Ishikawa (cell line): ENCODE results near the gene MRFAP1L1.

Source experiments
- CREB1 ChIP-seq: IDR thresholded peaks from 2 replicates; pipeline ENCODE4 v1.6.1; 2012; ENCODE audit warnings: low read depth
- EGR1 ChIP-seq: IDR thresholded peaks from 2 replicates; pipeline ENCODE4 v1.6.1; 2012
- RAD21 ChIP-seq: IDR thresholded peaks from 2 replicates; pipeline ENCODE4 v1.6.1; 2012; ENCODE audit warnings: low read depth
- TAF1 ChIP-seq: IDR thresholded peaks from 2 replicates; pipeline ENCODE4 v1.6.1; 2012; ENCODE audit warnings: low read depth, mild to moderate bottlenecking
- YY1 ChIP-seq: IDR thresholded peaks from 2 replicates; pipeline ENCODE4 v1.6.1; 2012; ENCODE audit warnings: low read depth
- TF ChIP-seq, protein P1 (sequence below): IDR thresholded peaks from 2 replicates; pipeline ENCODE4 v1.6.1; 2012; ENCODE audit warnings: low read depth, mild to moderate bottlenecking

DNA sequence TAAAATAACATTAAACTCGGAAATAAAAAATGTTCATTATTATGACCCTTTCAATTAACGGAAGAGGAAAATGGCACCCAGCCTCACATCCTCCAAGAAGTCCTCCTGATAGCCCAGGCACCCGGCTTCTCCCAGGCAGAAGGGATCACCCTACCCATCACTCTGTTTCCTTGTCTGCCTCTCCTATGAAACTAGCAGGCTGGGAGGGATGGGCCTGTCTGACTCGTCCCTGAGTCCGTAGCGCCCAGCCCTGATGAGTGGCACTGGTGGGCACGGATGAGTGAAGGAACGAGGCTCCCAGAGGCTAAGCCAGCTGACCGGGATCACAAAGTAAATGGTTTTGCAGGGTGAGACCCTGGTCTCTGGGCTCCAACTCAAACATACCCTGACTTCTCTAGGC lies 44.2 kb upstream of the MRFAP1L1 start:
- TF ChIP-seq, protein P1, sequence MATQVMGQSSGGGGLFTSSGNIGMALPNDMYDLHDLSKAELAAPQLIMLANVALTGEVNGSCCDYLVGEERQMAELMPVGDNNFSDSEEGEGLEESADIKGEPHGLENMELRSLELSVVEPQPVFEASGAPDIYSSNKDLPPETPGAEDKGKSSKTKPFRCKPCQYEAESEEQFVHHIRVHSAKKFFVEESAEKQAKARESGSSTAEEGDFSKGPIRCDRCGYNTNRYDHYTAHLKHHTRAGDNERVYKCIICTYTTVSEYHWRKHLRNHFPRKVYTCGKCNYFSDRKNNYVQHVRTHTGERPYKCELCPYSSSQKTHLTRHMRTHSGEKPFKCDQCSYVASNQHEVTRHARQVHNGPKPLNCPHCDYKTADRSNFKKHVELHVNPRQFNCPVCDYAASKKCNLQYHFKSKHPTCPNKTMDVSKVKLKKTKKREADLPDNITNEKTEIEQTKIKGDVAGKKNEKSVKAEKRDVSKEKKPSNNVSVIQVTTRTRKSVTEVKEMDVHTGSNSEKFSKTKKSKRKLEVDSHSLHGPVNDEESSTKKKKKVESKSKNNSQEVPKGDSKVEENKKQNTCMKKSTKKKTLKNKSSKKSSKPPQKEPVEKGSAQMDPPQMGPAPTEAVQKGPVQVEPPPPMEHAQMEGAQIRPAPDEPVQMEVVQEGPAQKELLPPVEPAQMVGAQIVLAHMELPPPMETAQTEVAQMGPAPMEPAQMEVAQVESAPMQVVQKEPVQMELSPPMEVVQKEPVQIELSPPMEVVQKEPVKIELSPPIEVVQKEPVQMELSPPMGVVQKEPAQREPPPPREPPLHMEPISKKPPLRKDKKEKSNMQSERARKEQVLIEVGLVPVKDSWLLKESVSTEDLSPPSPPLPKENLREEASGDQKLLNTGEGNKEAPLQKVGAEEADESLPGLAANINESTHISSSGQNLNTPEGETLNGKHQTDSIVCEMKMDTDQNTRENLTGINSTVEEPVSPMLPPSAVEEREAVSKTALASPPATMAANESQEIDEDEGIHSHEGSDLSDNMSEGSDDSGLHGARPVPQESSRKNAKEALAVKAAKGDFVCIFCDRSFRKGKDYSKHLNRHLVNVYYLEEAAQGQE = no peak
- TF ChIP-seq CREB1 (no peak), RAD21 (no peak), YY1 (no peak), TAF1 (no peak), EGR1 (no peak)
